ENCODE data around the gene TEP1.

- TF ChIP-seq EZH2phosphoT487 (conservative IDR thresholded peaks at IDR 0.05; ENCODE audit: low read length) (no peak), CTCF (IDR thresholded peaks at IDR 0.05; ENCODE audit: insufficient read depth, low read length, poor library complexity, severe bottlenecking) (no peak)
These were observed 11.6 kb upstream of the TEP1 start for GRCh38 chr14:20424851-20425250.

Data from SU-DHL-6 (cell line).